GM12865 (cell line): ENCODE results near the gene GAB2.
"Not testable (repeated sequence)": the region's sequence is repeated elsewhere in the genome, so short reads cannot be mapped to it uniquely, and the experiment has no call there.

Experiments used
- DNase-seq: peaks from one replicate; pipeline ENCODE4 v3.0.0; 2010; ENCODE audit warnings: low read depth
- H3K4me3 ChIP-seq: 2 replicates; pipeline ENCODE4 v1.5.1; 2011; ENCODE audit warnings: mild to moderate bottlenecking, low read depth, low read length, control low read depth
- CTCF ChIP-seq: IDR thresholded peaks from 2 replicates; pipeline ENCODE4 v1.5.1; 2011; ENCODE audit warnings: low read length, control low read depth, low read depth, inconsistent platforms; ENCODE audit not compliant: insufficient read depth; ENCODE audit errors: missing control alignments

GAB2 gene

GRCh38 chr11:78224906-78225420 is 192.7 kb downstream of the GAB2 start:
- no peak overlapping the region for H3K4me3 ChIP-seq
- DNase-seq: no peak
- no peak for TF ChIP-seq CTCF

- TF ChIP-seq CTCF: no peak
- no peak for DNase-seq
- no peak overlapping the region for H3K4me3 ChIP-seq
These were observed 193.1 kb downstream of the GAB2 start for GRCh38 chr11:78224506-78224905.

- H3K4me3 ChIP-seq: no peak overlapping the region
- TF ChIP-seq CTCF: no peak
- DNase-seq: peak; percentile 83
These were observed 194.2 kb downstream of the GAB2 start for GRCh38 chr11:78223320-78223954.

GRCh38 chr11:78222726-78223125 is 194.9 kb downstream of the GAB2 start:
- not testable (repeated sequence) for H3K4me3 ChIP-seq, DNase-seq

GRCh38 chr11:78221396-78222315 is 196.0 kb downstream of the GAB2 start:
- H3K4me3 ChIP-seq: no peak overlapping the region
- TF ChIP-seq CTCF: no peak
- DNase-seq: no peak

- TF ChIP-seq CTCF: no peak
- H3K4me3 ChIP-seq: no peak overlapping the region
- DNase-seq: peak; percentile 28
These were observed 197.1 kb downstream of the GAB2 start for GRCh38 chr11:78220218-78221157.
